ENCODE measurements around the gene ZNF548.

DNA sequence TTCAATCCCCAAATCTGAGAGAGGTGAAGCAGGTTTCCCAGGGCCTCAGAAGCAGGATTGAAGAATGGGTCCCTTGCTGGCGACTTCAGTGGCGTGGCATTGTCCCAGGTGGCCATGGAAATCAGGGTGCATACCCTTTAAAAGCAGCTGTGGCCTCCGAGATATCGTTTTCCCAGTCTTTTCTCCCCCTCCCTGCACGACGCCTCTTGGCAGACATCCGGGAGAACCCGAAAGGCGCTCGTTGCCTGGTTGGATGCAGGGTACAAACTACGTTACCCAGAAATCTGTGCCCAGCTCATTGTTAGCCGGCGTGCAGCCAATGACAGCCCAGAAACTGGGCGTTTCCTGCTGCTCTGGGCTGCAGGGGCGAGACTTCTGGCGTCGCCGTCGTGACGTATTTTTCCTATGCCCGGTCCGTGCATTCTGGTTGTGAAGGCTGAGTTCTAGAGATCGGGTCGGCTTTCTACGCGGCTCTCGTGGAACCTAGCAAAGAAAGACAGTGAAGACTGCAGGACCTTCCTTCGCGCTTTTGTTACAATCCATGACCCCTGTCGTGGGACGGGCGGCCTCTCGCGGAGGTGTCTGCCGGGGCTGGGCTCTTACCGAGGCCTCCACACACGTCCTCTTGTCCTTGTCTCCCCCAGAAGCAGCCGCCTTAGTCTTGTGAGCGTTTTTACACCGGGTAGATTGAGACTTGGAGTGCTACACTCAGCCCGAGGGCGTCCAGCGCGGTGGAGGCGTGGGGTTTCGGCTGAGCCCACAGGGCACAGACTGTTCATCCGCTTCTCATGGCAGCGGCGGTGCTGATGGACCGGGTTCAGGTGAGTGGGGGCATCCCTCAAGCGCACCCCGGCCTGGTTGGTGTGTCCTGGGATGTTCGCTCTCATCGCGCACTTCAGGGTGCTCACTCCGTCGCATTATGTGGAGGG lies 38.5 kb upstream of the ZNF548 start, which contains the start of gene ZNF304:
- no peak for TF ChIP-seq EZH2 (IDR thresholded peaks at IDR 0.05; ENCODE audit: insufficient read depth, low read length)
- TF ChIP-seq, protein P1, sequence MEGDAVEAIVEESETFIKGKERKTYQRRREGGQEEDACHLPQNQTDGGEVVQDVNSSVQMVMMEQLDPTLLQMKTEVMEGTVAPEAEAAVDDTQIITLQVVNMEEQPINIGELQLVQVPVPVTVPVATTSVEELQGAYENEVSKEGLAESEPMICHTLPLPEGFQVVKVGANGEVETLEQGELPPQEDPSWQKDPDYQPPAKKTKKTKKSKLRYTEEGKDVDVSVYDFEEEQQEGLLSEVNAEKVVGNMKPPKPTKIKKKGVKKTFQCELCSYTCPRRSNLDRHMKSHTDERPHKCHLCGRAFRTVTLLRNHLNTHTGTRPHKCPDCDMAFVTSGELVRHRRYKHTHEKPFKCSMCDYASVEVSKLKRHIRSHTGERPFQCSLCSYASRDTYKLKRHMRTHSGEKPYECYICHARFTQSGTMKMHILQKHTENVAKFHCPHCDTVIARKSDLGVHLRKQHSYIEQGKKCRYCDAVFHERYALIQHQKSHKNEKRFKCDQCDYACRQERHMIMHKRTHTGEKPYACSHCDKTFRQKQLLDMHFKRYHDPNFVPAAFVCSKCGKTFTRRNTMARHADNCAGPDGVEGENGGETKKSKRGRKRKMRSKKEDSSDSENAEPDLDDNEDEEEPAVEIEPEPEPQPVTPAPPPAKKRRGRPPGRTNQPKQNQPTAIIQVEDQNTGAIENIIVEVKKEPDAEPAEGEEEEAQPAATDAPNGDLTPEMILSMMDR (IDR thresholded peaks at IDR 0.05; ENCODE audit: insufficient read depth, low read depth, low read length), result no peak

Measured in astrocyte (in vitro differentiated cells and primary cell).